Stomach (tissue), 4 donors: ENCODE results near the gene CCDC178.

Source experiments
- POLR2A ChIP-seq, 4 donors: fragments of 450-650 bp; IDR thresholded peaks; one replicate each; pipeline ENCODE4 v1.6.1; 2016; ENCODE audit warnings: antibody characterized with exemption in 4 of 4, control low read depth in 2 of 4, mild to moderate bottlenecking in 1 of 4, moderate library complexity in 1 of 4
- TF ChIP-seq, protein P1 (sequence below), 7 experiments: fragments of 450-650 bp in 4 of 7; fragments of 200-600 bp in 3 of 7; sonication (generic) in 3 of 7; IDR thresholded peaks; one replicate each; pipeline ENCODE4 v1.5.1; 2016 to 2019; ENCODE audit warnings: antibody characterized with exemption in 7 of 7, control low read depth in 2 of 7, mild to moderate bottlenecking in 1 of 7

- TF ChIP-seq, protein P1, sequence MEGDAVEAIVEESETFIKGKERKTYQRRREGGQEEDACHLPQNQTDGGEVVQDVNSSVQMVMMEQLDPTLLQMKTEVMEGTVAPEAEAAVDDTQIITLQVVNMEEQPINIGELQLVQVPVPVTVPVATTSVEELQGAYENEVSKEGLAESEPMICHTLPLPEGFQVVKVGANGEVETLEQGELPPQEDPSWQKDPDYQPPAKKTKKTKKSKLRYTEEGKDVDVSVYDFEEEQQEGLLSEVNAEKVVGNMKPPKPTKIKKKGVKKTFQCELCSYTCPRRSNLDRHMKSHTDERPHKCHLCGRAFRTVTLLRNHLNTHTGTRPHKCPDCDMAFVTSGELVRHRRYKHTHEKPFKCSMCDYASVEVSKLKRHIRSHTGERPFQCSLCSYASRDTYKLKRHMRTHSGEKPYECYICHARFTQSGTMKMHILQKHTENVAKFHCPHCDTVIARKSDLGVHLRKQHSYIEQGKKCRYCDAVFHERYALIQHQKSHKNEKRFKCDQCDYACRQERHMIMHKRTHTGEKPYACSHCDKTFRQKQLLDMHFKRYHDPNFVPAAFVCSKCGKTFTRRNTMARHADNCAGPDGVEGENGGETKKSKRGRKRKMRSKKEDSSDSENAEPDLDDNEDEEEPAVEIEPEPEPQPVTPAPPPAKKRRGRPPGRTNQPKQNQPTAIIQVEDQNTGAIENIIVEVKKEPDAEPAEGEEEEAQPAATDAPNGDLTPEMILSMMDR (IDR thresholded peaks at IDR 0.05) = no peak
- TF ChIP-seq POLR2A (IDR thresholded peaks at IDR 0.05) = no peak
These were observed 405.6 kb downstream of the CCDC178 start for GRCh38 chr18:33034945-33035344.
